Middle frontal gyrus (tissue), 1 donor: ENCODE results near the gene HECTD4.

Experiments
- DNase-seq: peaks from one replicate; pipeline ENCODE4 v3.0.0-alpha.2; 2015; ENCODE audit warnings: low spot score; ENCODE audit errors: extremely low spot score

Gene HECTD4

DNA sequence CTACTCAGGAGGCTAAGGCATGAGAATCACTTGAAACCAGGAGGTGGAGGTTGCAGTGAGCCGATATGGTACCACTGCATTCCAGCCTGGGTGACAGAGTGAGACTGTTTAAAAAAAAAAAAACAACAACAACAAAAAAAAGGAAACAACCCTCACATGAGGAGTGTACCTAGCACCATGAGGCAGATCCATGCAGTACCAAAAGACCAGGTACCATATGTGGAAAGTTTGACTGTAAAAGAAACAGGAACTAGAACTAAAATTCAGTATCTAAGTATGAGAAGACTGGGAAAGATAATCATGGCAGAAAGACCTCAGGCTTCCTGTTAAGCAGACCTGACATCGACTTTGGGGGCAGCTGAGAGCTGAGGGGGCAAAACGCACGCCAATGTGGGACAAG lies 201.8 kb downstream of the HECTD4 start:
- no peak for DNase-seq

DNA sequence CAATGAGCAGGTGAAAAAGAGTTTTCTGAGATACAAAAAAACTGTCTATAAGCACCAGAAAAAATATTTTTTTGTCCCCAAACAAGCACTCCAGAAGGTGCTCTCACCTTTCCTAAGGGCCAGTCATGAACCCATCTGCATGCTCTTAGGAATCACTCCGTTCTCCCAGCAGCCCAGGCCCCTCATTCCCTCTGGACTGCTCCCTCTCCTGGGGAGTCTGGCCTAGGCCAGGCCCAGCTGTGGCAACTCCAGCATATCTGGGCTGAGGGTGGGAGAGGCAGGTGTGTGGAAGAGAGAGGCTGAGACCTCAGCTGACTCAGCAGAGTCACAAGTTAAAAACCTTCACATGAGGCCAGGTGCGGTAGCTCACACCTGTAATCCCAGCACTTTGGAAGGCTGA lies 202.3 kb downstream of the HECTD4 start:
- no peak for DNase-seq

DNA sequence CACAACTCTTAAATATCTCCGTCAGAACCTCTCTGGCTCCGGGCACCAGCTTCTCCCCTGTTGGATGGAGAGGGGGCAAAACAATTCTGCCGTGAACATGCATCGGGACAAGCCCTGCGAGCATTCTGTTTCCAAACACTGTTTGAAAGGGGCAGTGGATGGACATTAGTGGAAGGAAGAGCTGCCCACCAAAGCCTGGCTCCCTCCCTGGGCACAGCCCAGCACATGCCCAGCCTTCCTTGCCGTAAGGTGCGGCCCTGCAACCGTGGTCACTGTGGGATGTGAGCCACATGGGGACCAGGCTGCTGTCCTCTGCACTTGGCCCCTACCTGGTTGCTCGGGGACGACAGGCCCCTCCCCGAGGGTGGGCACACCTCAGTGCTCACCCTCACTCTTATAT lies 202.9 kb downstream of the HECTD4 start:
- DNase-seq, result no peak

DNA sequence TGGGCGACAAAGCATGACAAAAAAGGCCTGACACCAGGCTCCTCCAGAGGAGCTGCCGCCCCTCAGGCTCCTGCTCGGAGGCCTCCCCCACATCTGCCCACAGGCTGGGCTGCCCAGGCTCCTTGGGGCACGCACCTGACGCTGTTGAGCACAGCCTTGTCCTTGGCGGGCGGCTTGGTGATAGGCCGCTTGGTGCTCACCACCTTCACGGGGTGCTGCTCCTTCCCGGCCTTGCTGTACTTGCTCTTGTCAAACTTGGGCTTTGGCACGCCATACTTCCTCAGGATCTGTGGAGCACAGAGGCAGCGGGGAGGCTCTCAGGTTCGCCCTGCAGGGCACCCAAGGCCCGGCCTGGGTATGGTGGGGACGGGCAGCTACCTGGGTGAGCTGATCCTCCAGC lies 203.4 kb downstream of the HECTD4 start:
- no peak for DNase-seq

DNA sequence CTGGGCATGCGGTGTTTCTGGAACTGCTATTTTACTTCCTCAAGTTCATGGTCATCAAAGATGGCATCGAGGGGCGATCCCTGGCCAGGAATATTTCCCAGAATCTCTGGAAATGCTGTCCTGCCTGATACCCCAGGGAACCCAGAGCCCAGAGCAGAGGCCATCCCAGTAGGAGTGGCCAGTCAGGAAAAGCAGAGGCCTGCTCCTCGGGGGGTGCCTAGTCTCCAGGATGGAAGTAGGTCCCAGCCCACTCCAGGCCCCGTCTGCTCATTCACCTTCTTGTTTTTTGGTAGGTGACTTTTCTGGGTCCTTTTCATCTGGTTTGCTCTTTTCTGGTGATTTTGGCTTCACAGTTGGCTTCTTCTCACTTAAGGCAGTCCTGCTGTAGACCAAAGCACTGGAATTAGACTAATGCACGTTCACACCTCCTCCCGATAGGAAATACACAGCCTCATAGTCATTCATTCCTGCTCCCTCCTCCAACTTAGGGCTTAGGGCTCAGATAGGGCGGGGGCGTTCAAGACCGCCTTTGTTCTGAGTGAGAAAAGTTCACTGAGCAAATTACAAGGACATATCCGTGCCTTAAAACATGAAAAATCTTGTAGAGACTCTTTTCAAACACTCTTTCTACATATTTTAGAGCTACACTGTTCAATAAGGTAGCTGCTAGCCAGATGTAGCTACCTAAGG lies 205.8 kb downstream of the HECTD4 start:
- DNase-seq, result no peak

DNA sequence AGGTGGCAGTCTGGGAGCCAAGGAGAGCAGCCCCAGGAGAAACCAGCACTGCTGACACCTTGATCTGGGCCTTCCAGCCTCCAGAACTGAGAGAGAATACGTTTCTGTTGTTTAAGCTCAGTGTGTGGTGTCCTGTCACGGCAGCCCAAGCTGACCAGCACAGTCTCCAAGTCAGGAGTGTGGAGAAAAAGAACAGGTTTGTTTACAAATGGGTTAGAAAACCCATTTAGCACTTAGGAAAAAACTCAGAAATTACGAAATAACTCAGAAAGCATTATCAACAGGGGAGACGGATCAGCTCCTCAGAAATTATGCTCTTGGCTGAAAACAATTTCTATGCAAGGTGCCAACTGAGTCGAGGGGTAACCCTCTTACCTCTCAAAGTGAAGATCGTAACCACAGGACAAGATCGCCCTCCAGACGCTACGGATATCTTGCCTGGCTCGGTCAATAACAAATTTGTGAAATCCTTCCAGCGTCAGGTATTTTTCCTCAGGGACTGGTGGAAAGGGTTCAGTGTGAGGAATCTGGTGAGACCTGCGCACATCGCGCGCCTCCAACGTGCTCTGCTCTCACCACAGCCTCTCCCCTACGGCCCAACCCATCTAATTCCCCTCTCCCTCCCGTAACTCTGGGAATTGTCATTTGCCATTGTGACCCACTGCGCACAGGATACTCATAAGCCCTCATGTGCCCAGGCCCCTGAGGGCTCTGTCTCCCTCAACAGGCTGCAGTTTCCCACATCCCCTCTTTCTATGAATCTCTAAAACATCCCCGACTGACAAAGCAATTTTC lies 206.7 kb downstream of the HECTD4 start:
- DNase-seq, result no peak

DNA sequence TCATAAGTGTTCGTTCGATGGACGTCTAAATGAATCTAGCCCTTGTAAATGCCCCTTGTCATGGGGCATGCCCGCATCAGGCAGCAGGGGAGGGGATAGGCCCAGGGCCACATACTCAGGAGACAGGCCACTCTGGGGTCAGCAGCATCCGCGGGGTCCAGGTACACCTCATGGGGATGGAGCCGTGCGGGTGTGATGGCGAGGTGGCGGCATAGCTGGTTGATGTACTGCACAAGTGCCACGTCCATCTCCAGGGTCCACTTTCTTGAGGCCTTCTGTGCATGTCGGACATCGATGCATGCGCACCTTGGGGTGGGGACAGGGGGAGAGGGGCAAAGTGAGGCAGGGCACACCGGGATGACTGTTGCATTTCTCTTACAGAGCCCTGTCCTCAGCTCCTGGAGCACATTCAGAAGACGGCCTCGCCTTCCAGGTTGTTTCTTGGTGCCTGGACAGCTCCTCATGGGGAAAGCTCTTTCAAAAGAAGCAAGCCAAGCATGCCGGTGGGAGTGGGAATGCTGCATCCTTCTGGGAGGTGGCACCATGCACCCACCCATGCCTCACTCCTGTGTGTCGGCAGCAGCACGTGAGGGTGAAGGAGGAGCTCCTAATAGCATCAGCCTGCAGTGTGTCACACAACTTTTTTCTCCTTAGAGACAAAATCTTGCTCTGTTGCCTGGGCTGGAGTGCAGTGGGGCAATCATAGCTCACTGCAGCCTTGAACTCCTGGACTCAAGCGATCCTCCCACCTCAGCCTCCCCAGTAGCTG lies 209.5 kb downstream of the HECTD4 start:
- DNase-seq, result no peak

DNA sequence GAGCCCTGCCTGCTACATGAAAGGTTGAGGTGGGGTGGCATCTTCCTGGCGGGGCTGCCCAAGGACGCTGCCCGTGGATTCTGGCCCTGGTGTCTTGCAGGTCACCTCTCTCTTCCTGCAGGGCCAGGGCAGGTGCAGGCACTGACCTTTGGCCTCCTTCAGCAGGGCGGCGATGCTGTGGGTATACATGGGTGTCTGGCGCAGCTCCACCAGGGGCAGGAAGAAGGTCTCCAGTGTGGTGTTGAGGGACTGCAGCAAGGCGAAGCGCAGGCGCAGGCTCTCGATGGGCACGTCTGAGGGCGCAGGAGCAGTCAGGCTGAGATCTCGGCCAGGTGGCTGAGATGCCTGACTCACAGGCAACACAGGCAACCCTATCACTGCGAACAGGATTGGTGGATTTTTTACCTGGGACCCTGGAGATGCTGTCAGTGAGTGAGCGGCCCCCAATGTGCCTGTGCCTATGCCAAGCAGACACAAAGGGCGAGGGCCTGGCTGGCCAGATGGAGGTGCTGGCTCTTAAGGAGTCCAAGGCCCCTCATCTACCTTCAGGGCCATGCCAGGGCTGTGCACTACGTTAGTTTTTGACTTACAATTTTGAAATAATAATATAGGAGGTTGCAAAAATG lies 211.1 kb downstream of the HECTD4 start:
- no peak for DNase-seq

DNA sequence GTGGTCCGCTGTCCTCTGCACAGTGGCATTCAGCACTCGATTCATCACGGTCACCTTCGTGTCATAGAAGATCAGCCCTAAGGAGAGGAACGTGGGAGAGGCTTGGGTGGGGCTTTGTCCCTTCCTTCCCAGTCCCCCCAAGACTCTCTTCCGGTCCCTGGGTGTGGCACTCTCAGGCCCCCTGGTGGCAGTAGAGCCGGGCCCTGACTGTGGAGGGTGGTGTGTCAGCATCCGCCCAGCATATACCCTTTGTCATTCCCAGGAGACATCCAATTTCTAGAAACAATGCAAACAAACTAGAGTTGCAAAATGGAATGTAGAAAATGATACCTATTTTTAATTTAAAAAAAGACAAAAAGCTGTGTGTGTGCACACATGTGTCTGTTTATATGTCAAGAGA lies 211.9 kb downstream of the HECTD4 start:
- DNase-seq, result no peak

DNA sequence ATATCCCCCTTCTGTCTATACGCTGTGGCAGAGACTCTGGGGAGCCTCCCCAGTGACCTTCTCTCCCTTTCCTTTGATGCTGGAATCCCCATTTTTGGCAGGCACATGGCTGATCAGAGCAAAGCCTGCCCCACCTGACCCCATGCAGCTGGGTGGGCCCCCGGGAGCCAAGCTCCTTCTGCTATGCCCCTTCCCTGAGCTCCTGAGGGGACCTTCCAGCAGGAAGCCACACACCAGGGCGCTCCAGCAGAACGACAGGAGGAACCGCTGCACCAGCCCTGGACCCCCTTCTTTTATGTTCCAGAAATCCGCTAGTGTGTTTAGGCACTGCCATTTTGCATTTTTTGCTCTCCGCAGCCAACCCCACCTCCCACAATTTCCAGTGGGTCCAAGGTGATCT lies 212.3 kb downstream of the HECTD4 start:
- no peak for DNase-seq

DNA sequence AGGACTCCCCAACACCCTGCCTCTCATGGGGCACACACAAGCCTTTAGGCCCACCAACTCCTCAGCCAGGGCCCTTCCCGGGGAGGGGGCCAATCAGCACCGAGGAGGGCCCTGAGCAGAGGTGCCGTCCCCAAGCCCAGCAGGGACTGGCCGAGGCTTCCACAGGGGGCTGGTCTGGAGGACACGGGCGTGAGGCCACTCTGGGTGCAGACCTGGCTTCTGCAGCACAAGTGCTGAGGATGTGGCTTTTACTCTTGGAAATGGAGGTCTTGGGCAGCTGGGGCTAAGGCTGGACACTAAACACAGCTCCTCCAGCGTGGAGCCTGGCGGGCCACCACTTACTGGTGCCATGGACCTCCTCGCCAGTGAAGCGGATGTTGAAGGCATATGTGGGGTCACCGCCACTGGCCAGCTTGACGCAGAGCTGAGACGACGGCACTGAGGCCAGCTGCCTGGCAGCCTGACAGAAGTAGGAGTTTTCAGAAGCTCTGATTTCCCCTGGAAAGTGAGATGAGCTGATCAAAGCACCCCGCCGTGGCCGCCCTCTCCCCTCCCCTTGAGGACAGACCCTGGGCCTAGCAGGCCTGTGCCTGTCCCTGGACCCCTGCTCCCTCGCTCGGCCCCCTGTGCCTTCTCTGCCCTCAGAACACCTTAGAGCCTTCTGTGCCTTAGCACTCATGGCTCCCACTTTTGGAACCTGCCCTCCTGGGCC lies 212.9 kb downstream of the HECTD4 start:
- DNase-seq, result no peak

DNA sequence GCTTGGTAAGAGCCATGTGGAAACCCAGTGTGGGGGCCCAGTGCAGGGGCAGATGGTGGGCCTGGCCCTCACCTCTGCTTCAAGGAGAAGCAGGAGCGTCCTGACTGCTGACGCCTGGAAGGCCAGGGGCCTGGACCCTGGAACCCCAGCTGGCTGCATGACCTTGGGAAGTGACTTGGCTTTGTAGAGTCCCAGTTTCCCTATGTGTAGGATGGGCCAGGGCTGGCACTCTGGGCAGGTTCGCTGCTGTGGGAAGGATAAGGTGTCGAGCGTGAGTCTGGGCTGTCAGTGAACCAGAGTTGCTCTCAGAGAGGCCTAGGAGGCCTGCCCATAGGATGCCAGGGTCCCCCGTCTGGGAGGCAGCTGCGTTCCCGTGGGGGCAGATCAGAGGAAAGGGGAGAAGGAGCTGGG lies 213.7 kb downstream of the HECTD4 start:
- DNase-seq, result no peak

DNA sequence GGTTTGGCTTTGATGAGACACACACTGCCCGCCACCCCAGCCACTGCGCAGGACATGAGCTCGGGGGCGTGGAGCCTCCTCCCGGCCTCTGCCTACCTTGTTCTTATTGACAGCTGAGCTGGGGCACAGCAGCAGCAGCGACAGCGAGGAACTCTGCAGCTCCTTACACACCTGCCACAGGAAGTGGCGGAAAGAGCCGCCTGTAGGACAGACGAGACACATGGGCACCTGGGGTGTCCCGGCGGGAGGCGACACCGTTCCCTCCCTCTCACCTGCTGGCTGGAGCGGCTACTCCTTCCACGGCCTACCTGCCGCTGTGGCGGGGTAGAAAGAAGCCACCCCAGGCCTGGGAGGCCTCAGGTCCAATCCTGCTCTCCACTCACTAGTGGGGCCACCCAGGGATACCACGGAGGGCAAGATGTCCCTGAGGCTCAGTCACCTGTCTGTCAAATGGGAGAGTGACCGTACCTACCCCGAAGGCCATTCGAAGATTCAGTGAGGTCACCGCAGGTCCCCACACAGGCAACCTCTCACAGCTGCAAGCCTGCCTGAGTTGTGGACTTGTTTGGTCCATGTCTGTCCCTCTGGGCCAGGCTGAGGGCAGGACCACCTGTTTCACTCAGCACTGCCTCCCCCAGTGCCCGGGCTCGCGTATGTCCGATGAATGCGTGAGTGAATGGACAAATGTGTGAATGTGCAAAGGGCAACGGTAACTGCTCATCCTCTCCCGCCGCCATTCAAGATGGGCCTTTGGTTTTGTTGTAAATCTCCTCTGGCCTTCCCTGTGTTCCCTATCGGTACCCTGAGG lies 214.3 kb downstream of the HECTD4 start:
- DNase-seq, result no peak

DNA sequence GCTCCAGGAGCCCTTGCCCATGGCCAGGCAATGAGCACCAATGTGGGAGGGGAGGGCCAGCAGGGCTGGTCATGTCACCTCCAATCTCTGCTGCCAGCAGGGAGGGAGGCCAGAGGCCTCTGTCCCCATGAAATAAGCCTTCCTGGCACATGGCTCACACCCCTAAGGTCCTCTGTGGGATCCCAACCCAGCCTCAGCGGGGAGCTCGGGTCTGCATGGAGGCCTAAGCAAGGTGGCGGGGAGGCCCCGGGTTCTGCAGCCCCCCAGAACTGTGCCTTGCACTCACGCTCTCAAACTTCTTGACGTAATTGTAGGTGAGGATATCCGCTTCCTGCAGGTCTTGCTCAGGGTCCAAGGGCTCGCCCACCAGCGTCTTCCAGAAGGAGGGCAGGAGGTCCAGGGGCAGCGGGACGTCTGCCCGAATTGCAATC lies 215.2 kb downstream of the HECTD4 start:
- DNase-seq, result no peak

DNA sequence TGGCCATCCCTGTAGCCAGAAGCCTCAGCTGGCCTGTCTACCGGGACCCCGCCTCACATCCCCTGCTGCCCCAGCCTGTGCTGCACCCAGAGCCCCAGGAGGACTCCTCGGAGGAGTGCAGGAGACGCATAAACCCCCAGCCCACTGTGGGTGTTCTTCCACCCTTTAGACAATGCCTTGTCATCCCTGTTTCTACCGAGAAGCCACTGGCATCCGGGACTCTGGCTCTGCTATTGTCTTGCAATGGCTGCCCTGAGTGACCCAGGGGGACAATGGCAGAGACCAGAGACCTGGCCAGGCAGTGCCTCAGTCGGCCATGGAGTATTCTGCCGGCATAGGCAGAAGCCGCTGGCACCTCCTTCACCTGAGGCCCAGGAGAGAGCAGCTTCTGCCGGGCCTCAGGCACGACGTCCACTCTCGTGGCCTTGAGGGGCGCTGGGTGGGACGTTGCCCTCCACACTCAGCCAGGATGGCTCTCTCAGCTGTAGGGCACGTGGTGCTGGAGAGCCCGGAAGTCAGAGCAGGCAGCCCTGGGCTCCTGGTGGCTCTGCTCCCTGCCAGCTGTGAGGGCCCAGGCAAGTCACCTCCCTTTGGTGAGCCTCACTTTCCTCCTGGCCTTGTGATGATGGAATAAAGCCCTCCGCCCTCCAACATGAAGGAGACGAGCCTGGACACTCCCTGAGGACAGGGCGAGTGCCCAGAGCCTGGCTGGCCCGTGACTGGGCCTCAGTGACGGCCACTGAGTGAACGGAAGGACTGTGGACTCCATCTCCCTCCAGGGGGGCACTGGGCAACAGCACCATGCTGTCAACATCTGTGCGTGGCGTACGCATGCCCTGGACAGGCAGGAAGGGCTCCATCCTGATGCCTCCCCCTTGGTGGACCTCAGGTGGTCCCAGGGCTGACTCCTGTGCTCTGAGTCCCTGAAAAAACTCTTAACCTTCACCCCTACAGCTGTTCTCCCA lies 215.9 kb downstream of the HECTD4 start:
- DNase-seq, result no peak

DNA sequence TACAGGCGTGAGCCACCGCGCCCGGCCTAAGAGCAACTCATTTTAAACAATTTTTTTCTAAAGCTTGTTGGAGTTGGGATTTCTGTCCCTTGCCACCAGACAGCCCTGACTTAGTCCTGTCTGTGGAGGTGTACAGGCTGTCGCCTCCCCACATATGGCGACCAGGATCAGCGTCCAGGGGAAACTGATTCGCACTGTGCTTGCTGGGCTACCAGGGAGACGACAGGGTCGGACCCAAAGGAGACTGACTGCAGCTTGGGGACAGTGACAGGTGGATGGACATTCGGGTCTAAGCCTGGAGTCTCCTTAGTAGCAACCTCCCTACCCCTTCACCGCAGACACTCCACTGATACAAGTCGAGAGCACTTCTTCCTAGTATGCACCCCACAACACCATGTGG lies 216.6 kb downstream of the HECTD4 start:
- DNase-seq, result no peak

DNA sequence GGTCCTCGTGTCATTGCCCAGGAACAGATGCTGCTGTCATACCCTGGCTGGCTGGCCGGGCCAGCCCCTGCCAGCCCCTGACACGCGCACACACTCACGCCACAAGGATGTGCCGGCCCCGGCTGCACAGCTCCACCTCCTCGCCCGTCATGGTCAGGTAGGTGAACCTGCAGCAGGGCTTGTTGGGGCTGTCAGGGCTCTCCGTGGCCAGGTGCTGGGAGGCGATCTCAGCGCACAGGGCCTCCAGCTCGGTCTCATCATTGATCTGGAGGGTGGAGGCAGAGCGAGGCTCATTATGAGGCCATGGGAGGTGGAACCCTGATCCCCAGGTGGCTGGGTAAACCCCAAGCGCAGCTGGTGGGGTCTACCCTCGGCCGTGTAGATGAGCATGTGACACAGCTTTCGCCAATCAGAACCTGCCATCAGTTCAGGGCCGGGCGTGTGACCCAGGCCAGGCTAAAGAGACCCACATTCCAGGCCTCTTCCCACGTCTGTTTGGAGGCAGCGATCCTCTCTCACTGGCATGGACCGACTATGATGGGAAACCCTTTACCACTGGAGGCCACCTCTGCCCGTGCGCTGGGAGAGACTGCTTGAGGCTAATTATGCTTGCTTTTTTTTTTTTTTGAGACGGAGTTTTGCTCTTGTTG lies 218.1 kb downstream of the HECTD4 start:
- DNase-seq, result no peak

DNA sequence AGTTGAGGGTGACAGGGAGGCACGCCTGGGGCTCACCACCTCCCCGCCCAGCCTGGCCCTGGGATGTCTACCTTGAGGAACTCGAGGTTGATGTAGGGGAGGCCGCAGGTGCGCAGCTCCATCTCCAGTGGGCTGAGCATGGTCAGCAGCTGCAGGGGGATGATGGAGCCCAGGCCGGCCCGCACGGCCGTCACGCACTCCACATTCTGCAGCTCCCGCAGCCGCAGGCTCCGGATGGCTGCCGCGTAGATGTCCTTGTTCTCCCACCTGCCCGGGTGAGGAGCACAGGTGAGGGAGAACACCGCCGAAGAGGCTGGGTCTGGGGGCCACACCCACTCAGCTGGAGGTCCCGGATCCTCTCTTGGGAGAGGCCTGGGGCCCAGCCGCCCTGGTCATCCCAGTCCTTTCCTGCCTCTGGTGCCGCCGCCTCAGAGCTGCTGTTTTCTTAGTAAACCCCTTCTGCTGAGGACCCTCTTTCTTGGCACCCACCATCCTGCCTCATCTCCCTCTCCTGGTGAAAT lies 218.7 kb downstream of the HECTD4 start:
- no peak for DNase-seq
